WTC11 (cell line): ENCODE results near the gene FGD5. TPM values are rescaled to one million over a fixed set of nuclear protein-coding genes. Genes with fewer than 3 reads are reported as not detected.
A peak's percentile ranks its signal among the peaks of the same experiment; 100 is the strongest.

Experiments used
- ATAC-seq: fragments of 200-7000 bp; cut with Tn5 transposase; 2 replicates; pipeline ENCODE4 v1.10.0; 2021; ENCODE audit warnings: mild to moderate bottlenecking, moderate library complexity
- CTCF ChIA-PET: fragments of 300-600 bp; sonication (Branson Sonifier 250); formaldehyde crosslinking; loops from one replicate; lab custom pipeline; 2021; ENCODE audit warnings: antibody characterized with exemption; lab: Charles Lee
- POLR2A ChIA-PET: fragments of 350-600 bp; sonication (Branson Sonifier 250); formaldehyde crosslinking; loops from one replicate; lab custom pipeline; 2021; ENCODE audit warnings: antibody characterized with exemption; lab: Charles Lee
- DNase-seq: peaks from one replicate; pipeline ENCODE4 v3.0.0; 2021; ENCODE audit warnings: low spot score
- H3K27ac Mint-ChIP-seq: 2 replicates; pipeline ENCODE4 v1.8.0; 2021; ENCODE audit warnings: mixed read lengths
- H3K27me3 Mint-ChIP-seq: 2 replicates; pipeline ENCODE4 v1.8.0; 2021; ENCODE audit warnings: low read depth, mild to moderate bottlenecking, moderate library complexity, mixed read lengths
- H3K36me3 Mint-ChIP-seq: 2 replicates; pipeline ENCODE4 v1.8.0; 2021; ENCODE audit warnings: mixed read lengths
- H3K4me1 Mint-ChIP-seq: 2 replicates; pipeline ENCODE4 v1.8.0; 2022; ENCODE audit warnings: mixed read lengths
- H3K4me3 Mint-ChIP-seq: 2 replicates; pipeline ENCODE4 v1.8.0; 2021; ENCODE audit warnings: mild to moderate bottlenecking, moderate library complexity, mixed read lengths
- H3K9me3 Mint-ChIP-seq: 2 replicates; pipeline ENCODE4 v1.8.0; 2021; ENCODE audit warnings: mixed read lengths
- E2F4 ChIP-seq: sonication (generic); formaldehyde crosslinking; IDR thresholded peaks from 2 replicates; pipeline ENCODE4 v1.8.1; 2022; ENCODE audit warnings: low read depth, mild to moderate bottlenecking, moderate library complexity, missing genetic modification reagents, borderline replicate concordance
- EMX1 ChIP-seq: fragments of 250-450 bp; sonication (Bioruptor Pico); IDR thresholded peaks from 2 replicates; pipeline ENCODE4 v1.8.0; 2021; ENCODE audit warnings: mild to moderate bottlenecking
- ETV6 ChIP-seq: sonication (generic); formaldehyde crosslinking; IDR thresholded peaks from 2 replicates; pipeline ENCODE4 v1.8.1; 2022; ENCODE audit warnings: mild to moderate bottlenecking, missing genetic modification reagents
- HMGA2 ChIP-seq: fragments of 250-450 bp; sonication (Bioruptor Pico); IDR thresholded peaks from 2 replicates; pipeline ENCODE4 v1.4.0; 2021; ENCODE audit warnings: mild to moderate bottlenecking, moderate library complexity
- IRF2 ChIP-seq: sonication (generic); formaldehyde crosslinking; IDR thresholded peaks from 2 replicates; pipeline ENCODE4 v1.8.0; 2022; ENCODE audit warnings: low read depth, missing genetic modification reagents, borderline replicate concordance
- MXD4 ChIP-seq: fragments of 250-450 bp; sonication (Bioruptor Pico); IDR thresholded peaks from 2 replicates; pipeline ENCODE4 v1.8.0; 2021; ENCODE audit warnings: mild to moderate bottlenecking, moderate library complexity, borderline replicate concordance
- NFE2L1 ChIP-seq: sonication (generic); formaldehyde crosslinking; IDR thresholded peaks from 2 replicates; pipeline ENCODE4 v1.8.1; 2023; ENCODE audit warnings: missing genetic modification reagents
- NR1H2 ChIP-seq: sonication (generic); formaldehyde crosslinking; IDR thresholded peaks from 2 replicates; pipeline ENCODE4 v1.9.0; 2021; ENCODE audit warnings: mild to moderate bottlenecking, moderate library complexity, missing genetic modification reagents
- RORB ChIP-seq: fragments of 250-450 bp; sonication (Bioruptor Pico); IDR thresholded peaks from 2 replicates; pipeline ENCODE4 v1.9.0; 2021; ENCODE audit warnings: mild to moderate bottlenecking
- SOX15 ChIP-seq: fragments of 250-450 bp; sonication (Bioruptor Pico); IDR thresholded peaks from 2 replicates; pipeline ENCODE4 v1.9.0; 2021; ENCODE audit warnings: mild to moderate bottlenecking
- TCF7 ChIP-seq: sonication (generic); formaldehyde crosslinking; IDR thresholded peaks from 2 replicates; pipeline ENCODE4 v1.8.0; 2022; ENCODE audit warnings: mild to moderate bottlenecking, low read depth, missing genetic modification reagents, moderate library complexity
- TP53 ChIP-seq: sonication (generic); formaldehyde crosslinking; IDR thresholded peaks from 2 replicates; pipeline ENCODE4 v1.8.1; 2023; ENCODE audit warnings: mild to moderate bottlenecking, missing genetic modification reagents
- ZBTB21 ChIP-seq: sonication (generic); formaldehyde crosslinking; IDR thresholded peaks from 2 replicates; pipeline ENCODE4 v1.8.1; 2023; ENCODE audit warnings: mild to moderate bottlenecking, missing genetic modification reagents, borderline replicate concordance
- ZNF232 ChIP-seq: sonication (generic); formaldehyde crosslinking; IDR thresholded peaks from 2 replicates; pipeline ENCODE4 v1.8.0; 2022; ENCODE audit warnings: mild to moderate bottlenecking, missing genetic modification reagents
- ZNF317 ChIP-seq: sonication (generic); formaldehyde crosslinking; IDR thresholded peaks from 2 replicates; pipeline ENCODE4 v1.8.1; 2023; ENCODE audit warnings: low read depth, mild to moderate bottlenecking, moderate library complexity, missing genetic modification reagents, borderline replicate concordance
- ZNF671 ChIP-seq: fragments of 250-450 bp; sonication (Bioruptor Pico); IDR thresholded peaks from 2 replicates; pipeline ENCODE4 v1.8.0; 2021; ENCODE audit warnings: mild to moderate bottlenecking
- total RNA-seq: library from RNA; stranded (reverse); gene quantifications from 3 replicates; pipeline ENCODE4 v1.2.3, GENCODE V29; 2021
- TF ChIP-seq, protein P1 (sequence below): sonication (generic); formaldehyde crosslinking; IDR thresholded peaks from 2 replicates; pipeline ENCODE4 v1.8.1; 2023; ENCODE audit warnings: mild to moderate bottlenecking, moderate library complexity, missing genetic modification reagents
- TF ChIP-seq, protein P2 (sequence below): fragments of 250-450 bp; sonication (Bioruptor Pico); conservative IDR thresholded peaks from 2 replicates; pipeline ENCODE4 v1.9.0; 2021; ENCODE audit warnings: mild to moderate bottlenecking
- TF ChIP-seq, protein P3 (sequence below): fragments of 200-600 bp; IDR thresholded peaks from 2 replicates; pipeline ENCODE4 v1.8.0; 2022; ENCODE audit warnings: antibody characterized with exemption
- TF ChIP-seq, protein P4 (sequence below): sonication (generic); formaldehyde crosslinking; IDR thresholded peaks from 2 replicates; pipeline ENCODE4 v1.8.0; 2023; ENCODE audit warnings: mild to moderate bottlenecking, missing genetic modification reagents

FGD5 gene
- total RNA-seq, 1 experiment from 2014 or later, result 18.3 TPM

DNA sequence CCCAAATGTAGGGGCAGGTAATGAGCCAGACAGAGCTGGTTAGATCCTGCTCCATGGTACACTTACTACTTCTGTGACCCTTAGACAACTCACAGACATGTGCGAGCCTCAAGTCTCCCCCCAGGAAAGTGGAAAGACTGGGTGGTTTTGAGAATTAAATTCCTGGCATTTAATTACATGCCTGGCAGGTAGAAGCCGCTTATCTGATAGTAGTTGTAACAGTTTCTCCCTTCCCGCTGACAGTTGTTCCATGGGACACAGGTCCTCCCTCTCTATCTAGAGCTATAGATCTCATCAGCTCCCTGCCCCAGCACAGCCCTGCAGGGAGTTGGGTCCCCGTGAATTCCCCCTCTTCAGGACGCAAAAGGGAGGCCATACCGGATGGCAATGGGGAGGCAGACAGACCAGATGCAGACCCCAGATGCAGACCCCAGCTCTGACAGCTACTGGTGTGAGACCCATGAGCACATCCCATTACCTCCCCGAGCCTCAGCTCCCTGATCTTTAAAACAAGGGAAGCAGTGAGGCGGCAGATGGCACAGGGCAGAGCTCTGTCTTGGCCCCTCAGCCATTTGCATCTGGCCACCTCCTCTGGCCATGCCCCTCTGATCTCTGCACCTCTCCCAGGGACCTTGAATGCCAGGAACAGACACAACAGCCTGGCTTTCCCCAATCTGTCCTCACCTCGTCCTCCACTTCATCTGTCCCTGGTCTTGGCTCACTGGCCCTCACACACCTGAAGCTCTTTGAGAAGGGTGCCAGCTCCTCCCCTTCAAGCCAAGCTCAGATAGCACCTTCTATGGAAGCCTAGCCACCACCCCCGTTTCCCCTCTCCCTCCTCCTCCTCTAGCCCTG is 94.5 kb downstream of the FGD5 start:
- Mint-ChIP-seq H3K27me3 (no peaks in the 10 kb centered on the region), H3K9me3 (no peaks in the 10 kb centered on the region), H3K27ac (no peak overlapping the region), H3K36me3 (no peaks in the 10 kb centered on the region), H3K4me1 (peaks cover 6% of the 10 kb centered on the region), H3K4me3 (no peak overlapping the region)
- TF ChIP-seq, protein P1, sequence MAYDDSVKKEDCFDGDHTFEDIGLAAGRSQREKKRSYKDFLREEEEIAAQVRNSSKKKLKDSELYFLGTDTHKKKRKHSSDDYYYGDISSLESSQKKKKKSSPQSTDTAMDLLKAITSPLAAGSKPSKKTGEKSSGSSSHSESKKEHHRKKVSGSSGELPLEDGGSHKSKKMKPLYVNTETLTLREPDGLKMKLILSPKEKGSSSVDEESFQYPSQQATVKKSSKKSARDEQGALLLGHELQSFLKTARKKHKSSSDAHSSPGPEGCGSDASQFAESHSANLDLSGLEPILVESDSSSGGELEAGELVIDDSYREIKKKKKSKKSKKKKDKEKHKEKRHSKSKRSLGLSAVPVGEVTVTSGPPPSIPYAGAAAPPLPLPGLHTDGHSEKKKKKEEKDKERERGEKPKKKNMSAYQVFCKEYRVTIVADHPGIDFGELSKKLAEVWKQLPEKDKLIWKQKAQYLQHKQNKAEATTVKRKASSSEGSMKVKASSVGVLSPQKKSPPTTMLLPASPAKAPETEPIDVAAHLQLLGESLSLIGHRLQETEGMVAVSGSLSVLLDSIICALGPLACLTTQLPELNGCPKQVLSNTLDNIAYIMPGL (CRISPR knock-in tag), result no peak
- TF ChIP-seq ZNF232, result no peak
- no peak for TF ChIP-seq HMGA2
- no peak for TF ChIP-seq IRF2 (CRISPR knock-in tag)
- TF ChIP-seq, protein P2, sequence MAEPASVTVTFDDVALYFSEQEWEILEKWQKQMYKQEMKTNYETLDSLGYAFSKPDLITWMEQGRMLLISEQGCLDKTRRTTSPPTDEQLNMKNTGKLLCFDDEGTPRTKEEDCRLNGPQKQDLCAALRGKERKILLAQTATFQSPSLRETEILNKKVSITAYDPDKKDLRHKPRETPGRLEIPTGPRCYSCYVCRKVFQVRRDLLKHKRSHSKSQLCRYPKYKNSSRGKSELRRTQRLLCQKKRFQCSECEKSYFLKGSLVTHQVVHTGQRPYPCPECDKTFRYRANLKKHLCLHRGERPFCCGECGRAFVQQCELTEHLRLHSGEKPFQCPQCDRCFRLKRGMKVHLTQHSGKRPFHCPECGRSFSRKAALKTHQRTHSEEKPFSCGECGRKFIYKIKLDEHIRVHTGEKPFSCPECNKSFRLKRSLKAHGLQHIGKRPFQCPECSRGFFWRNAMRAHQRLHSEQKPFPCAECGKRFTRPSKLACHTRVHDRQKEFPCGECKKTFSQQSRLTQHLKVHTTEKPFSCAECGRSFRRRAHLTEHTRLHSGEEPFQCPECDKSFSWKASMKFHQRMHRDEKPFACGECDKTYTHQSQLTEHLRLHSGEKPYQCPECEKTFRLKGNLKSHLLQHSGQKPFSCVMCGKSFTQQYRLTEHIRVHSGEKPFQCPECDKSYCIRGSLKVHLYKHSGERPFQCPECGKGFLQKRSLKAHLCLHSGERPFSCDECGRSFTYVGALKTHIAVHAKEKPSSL (CRISPR knock-in tag), result no peak
- TF ChIP-seq NR1H2 (CRISPR knock-in tag), result no peak
- no peak for TF ChIP-seq E2F4 (CRISPR knock-in tag)
- no peak for TF ChIP-seq NFE2L1 (CRISPR knock-in tag)
- TF ChIP-seq ZNF317 (CRISPR knock-in tag), result no peak
- no peak for TF ChIP-seq SOX15 (CRISPR knock-in tag)
- TF ChIP-seq, protein P3, sequence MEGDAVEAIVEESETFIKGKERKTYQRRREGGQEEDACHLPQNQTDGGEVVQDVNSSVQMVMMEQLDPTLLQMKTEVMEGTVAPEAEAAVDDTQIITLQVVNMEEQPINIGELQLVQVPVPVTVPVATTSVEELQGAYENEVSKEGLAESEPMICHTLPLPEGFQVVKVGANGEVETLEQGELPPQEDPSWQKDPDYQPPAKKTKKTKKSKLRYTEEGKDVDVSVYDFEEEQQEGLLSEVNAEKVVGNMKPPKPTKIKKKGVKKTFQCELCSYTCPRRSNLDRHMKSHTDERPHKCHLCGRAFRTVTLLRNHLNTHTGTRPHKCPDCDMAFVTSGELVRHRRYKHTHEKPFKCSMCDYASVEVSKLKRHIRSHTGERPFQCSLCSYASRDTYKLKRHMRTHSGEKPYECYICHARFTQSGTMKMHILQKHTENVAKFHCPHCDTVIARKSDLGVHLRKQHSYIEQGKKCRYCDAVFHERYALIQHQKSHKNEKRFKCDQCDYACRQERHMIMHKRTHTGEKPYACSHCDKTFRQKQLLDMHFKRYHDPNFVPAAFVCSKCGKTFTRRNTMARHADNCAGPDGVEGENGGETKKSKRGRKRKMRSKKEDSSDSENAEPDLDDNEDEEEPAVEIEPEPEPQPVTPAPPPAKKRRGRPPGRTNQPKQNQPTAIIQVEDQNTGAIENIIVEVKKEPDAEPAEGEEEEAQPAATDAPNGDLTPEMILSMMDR, result no peak
- no peak for TF ChIP-seq TCF7 (CRISPR knock-in tag)
- no peak for TF ChIP-seq ZBTB21 (CRISPR knock-in tag)
- ChIA-PET CTCF (interaction anchor here (1.0 to 4.8 kb wide), 23 partner anchors 8 to 404 kb away, joined by 3 to 52 read pairs (median 4); no protein-coding TSS in a partner anchor), POLR2A (no interaction called here)
- ATAC-seq (no peak), DNase-seq (no peak)

DNA sequence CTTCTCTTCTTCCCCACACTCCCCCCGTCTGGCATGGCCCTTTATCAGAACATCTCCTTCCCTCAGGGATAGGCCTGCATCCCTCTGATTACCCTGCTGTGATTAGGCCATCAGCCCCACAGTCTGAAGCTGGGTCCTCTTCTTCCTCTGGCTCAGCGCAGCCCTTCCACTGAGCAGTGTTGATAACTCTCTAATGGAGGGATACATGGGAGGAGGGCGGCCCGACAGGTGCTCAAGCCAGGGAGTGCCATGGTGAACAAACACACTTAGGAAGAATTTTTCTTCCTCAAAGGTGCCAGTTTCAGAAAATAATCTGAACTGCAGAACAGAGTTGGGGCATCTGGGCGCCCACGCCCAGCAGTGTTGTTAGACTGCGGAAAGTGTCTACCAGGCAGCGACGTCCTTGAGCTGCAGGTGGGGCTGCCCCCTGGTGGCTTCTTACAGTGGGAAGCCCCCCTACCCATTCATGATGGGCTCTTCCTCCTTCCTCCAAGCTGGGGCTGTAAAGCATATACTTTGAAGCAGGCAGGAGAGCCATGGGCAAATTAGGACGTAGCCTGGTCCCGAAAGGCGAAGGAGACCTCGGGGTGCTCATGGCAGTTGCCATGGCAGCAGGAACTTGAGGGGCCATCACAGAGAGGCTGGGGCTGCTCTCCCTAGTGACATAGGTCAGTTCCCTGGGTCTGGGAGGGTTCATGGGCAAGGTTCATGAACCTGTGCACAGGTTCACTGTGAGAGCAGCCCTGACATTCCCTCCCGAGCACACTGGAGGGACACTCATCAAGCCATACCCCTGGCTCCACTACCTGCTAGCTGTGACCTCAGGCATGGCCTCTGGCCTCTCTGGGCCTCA is 95.4 kb downstream of the FGD5 start:
- ATAC-seq (peak; percentile 67), DNase-seq (peak; percentile 46)
- ChIA-PET CTCF (interaction anchor here (0.5 to 4.8 kb wide), 25 partner anchors 11 to 405 kb away, joined by 3 to 52 read pairs (median 4); no protein-coding TSS in a partner anchor), POLR2A (interaction anchor here (0.6 kb wide), 1 partner anchor 66 kb away, joined by 4 read pairs; no protein-coding TSS in a partner anchor)
- no peaks in the 10 kb centered on the region for H3K36me3 Mint-ChIP-seq
- H3K4me3 Mint-ChIP-seq, result no peak overlapping the region
- H3K4me1 Mint-ChIP-seq, result peaks cover 6% of the 10 kb centered on the region
- H3K9me3 Mint-ChIP-seq, result no peaks in the 10 kb centered on the region
- H3K27ac Mint-ChIP-seq, result no peak overlapping the region
- H3K27me3 Mint-ChIP-seq, result no peaks in the 10 kb centered on the region
- TF ChIP-seq RORB (CRISPR knock-in tag) (no peak), TP53 (CRISPR knock-in tag) (no peak), ETV6 (no peak), EMX1 (no peak), MXD4 (no peak), ZNF671 (no peak)
- TF ChIP-seq, protein P1 (CRISPR knock-in tag), result no peak
- TF ChIP-seq, protein P4, sequence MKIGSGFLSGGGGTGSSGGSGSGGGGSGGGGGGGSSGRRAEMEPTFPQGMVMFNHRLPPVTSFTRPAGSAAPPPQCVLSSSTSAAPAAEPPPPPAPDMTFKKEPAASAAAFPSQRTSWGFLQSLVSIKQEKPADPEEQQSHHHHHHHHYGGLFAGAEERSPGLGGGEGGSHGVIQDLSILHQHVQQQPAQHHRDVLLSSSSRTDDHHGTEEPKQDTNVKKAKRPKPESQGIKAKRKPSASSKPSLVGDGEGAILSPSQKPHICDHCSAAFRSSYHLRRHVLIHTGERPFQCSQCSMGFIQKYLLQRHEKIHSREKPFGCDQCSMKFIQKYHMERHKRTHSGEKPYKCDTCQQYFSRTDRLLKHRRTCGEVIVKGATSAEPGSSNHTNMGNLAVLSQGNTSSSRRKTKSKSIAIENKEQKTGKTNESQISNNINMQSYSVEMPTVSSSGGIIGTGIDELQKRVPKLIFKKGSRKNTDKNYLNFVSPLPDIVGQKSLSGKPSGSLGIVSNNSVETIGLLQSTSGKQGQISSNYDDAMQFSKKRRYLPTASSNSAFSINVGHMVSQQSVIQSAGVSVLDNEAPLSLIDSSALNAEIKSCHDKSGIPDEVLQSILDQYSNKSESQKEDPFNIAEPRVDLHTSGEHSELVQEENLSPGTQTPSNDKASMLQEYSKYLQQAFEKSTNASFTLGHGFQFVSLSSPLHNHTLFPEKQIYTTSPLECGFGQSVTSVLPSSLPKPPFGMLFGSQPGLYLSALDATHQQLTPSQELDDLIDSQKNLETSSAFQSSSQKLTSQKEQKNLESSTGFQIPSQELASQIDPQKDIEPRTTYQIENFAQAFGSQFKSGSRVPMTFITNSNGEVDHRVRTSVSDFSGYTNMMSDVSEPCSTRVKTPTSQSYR (CRISPR knock-in tag), result no peak
